Calu3 (cell line): ENCODE results near the gene TAF11L9. TPM values are rescaled to one million over a fixed set of nuclear protein-coding genes. Genes with fewer than 3 reads are reported as not detected.
"Not testable (repeated sequence)": the region's sequence is repeated elsewhere in the genome, so short reads cannot be mapped to it uniquely, and the experiment has no call there.

Experiments
- BruUV-seq: library from RNA; stranded (reverse); fragments of 400-500 nt; replicated peaks from 2 replicates; lab custom pipeline; 2021; lab: Mats Ljungman, UMichigan
- CTCF ChIA-PET: fragments of 300-600 bp; sonication (Branson Sonifier 250); formaldehyde crosslinking; loops from one replicate; lab custom pipeline; 2022; ENCODE audit warnings: antibody characterized with exemption; lab: Charles Lee
- DNase-seq: peaks from one replicate; pipeline ENCODE4 v3.0.0; 2022
- H3K27ac Mint-ChIP-seq: one replicate; pipeline ENCODE4 v1.8.0; 2022; ENCODE audit warnings: mixed read lengths; ENCODE audit not compliant: unreplicated experiment
- H3K27me3 Mint-ChIP-seq: one replicate; pipeline ENCODE4 v1.8.0; 2022; ENCODE audit warnings: mixed read lengths; ENCODE audit not compliant: unreplicated experiment
- H3K36me3 Mint-ChIP-seq: one replicate; pipeline ENCODE4 v1.8.0; 2022; ENCODE audit warnings: mild to moderate bottlenecking, moderate library complexity, mixed read lengths; ENCODE audit not compliant: insufficient read depth, unreplicated experiment
- H3K4me1 Mint-ChIP-seq: one replicate; pipeline ENCODE4 v1.8.0; 2022; ENCODE audit warnings: mild to moderate bottlenecking, low read depth, mixed read lengths; ENCODE audit not compliant: unreplicated experiment
- H3K4me3 Mint-ChIP-seq: one replicate; pipeline ENCODE4 v1.8.0; 2022; ENCODE audit warnings: mild to moderate bottlenecking, low read depth, moderate library complexity, mixed read lengths; ENCODE audit not compliant: unreplicated experiment
- H3K9me3 Mint-ChIP-seq: one replicate; pipeline ENCODE4 v1.8.0; 2022; ENCODE audit warnings: low read depth, mixed read lengths; ENCODE audit not compliant: unreplicated experiment
- CTCF ChIP-seq: fragments of 200-600 bp; IDR thresholded peaks from one replicate; pipeline ENCODE4 v1.8.0; 2022; ENCODE audit warnings: antibody characterized with exemption; ENCODE audit not compliant: unreplicated experiment
- intact Hi-C: fragments of 100-400 bp; cut with micrococcal nuclease; formaldehyde crosslinking; loops from one replicate; pipeline ENCODE4 v1.10.0; 2022; ENCODE audit not compliant: unreplicated experiment
- total RNA-seq: library from RNA; stranded (reverse); gene quantifications from 2 replicates; pipeline ENCODE4 v1.2.3, GENCODE V29; 2022

TAF11L9 gene
- total RNA-seq, 1 experiment from 2014 or later, result not detected

GRCh38 chr5:17619354-17619753 lies 25.2 kb upstream of the TAF11L9 start:
- intact Hi-C loops, result no loop called here
- no peak overlapping the region for H3K4me3 Mint-ChIP-seq
- DNase-seq, result no peak
- TF ChIP-seq CTCF, result no peak
- no peaks in the 10 kb centered on the region for H3K9me3 Mint-ChIP-seq
- no peaks in the 10 kb centered on the region for H3K4me1 Mint-ChIP-seq
- H3K36me3 Mint-ChIP-seq, result no peaks in the 10 kb centered on the region
- CTCF ChIA-PET, result no interaction called here
- no peaks in the 10 kb centered on the region for H3K27me3 Mint-ChIP-seq
- H3K27ac Mint-ChIP-seq, result no peak overlapping the region
- BruUV-seq, result no TSS peak

- Mint-ChIP-seq H3K27ac (no peak overlapping the region), H3K4me3 (no peak overlapping the region), H3K36me3 (no peaks in the 10 kb centered on the region), H3K9me3 (no peaks in the 10 kb centered on the region), H3K27me3 (no peaks in the 10 kb centered on the region), H3K4me1 (no peaks in the 10 kb centered on the region)
- intact Hi-C loops, result no loop called here
- CTCF ChIA-PET, result no interaction called here
- no peak for DNase-seq
- no peak for TF ChIP-seq CTCF
- no TSS peak for BruUV-seq
Observed at GRCh38 chr5:17614872-17615605, 20.8 kb upstream of the TAF11L9 start.

GRCh38 chr5:17610092-17610491 lies 15.9 kb upstream of the TAF11L9 start, which contains the start of gene TAF11L12:
TAF11L12 (plus strand) TSS chr5:17610392.
- H3K27me3 Mint-ChIP-seq, H3K9me3 Mint-ChIP-seq, CTCF ChIA-PET, DNase-seq, H3K36me3 Mint-ChIP-seq, BruUV-seq, H3K4me1 Mint-ChIP-seq, H3K27ac Mint-ChIP-seq, intact Hi-C loops, H3K4me3 Mint-ChIP-seq: not testable (repeated sequence)

- H3K27ac Mint-ChIP-seq, DNase-seq, H3K4me3 Mint-ChIP-seq, H3K27me3 Mint-ChIP-seq, H3K36me3 Mint-ChIP-seq, intact Hi-C loops, BruUV-seq, CTCF ChIA-PET, H3K9me3 Mint-ChIP-seq, H3K4me1 Mint-ChIP-seq: not testable (repeated sequence)
Observed at GRCh38 chr5:17607461-17607860, 13.3 kb upstream of the TAF11L9 start.

GRCh38 chr5:17604951-17605350 lies 10.8 kb upstream of the TAF11L9 start:
- intact Hi-C loops, result no loop called here
- H3K4me3 Mint-ChIP-seq, result no peak overlapping the region
- H3K27ac Mint-ChIP-seq, result no peak overlapping the region
- no peak for DNase-seq
- H3K9me3 Mint-ChIP-seq, result peaks cover 6% of the 10 kb centered on the region
- H3K27me3 Mint-ChIP-seq, result no peaks in the 10 kb centered on the region
- no peak for TF ChIP-seq CTCF
- no TSS peak for BruUV-seq
- H3K36me3 Mint-ChIP-seq, result no peaks in the 10 kb centered on the region
- no peaks in the 10 kb centered on the region for H3K4me1 Mint-ChIP-seq
- CTCF ChIA-PET, result no interaction called here

- not testable (repeated sequence) for DNase-seq
Observed at GRCh38 chr5:17603880-17604279, 9.7 kb upstream of the TAF11L9 start, which contains the start of gene TAF11L11. TAF11L11 (plus strand) TSS chr5:17604183.

GRCh38 chr5:17597728-17598127 lies 3.5 kb upstream of the TAF11L9 start, which contains the start of gene TAF11L10:
TAF11L10 (minus strand) TSS chr5:17597828.
- H3K36me3 Mint-ChIP-seq, CTCF ChIA-PET, DNase-seq, H3K27ac Mint-ChIP-seq, BruUV-seq, H3K27me3 Mint-ChIP-seq, H3K4me3 Mint-ChIP-seq, H3K4me1 Mint-ChIP-seq, H3K9me3 Mint-ChIP-seq, intact Hi-C loops: not testable (repeated sequence)

More at GRCh38 chr5:17603880-17604279, 9.7 kb upstream of the TAF11L9 start, which contains the start of gene TAF11L11:
- H3K4me3 Mint-ChIP-seq, H3K27me3 Mint-ChIP-seq, H3K36me3 Mint-ChIP-seq, H3K4me1 Mint-ChIP-seq, BruUV-seq, H3K9me3 Mint-ChIP-seq, H3K27ac Mint-ChIP-seq, CTCF ChIA-PET, intact Hi-C loops: not testable (repeated sequence)
